Panc1 (cell line): Measurements from ENCODE around the gene SLC9A3. TPM values are rescaled to one million over a fixed set of nuclear protein-coding genes. Genes with fewer than 3 reads are reported as not detected.

Source experiments
- ATAC-seq: fragments of 200-7000 bp; cut with Tn5 transposase; 2 replicates; pipeline ENCODE4 v1.9.1; 2020; ENCODE audit warnings: mild to moderate bottlenecking, moderate library complexity
- BruUV-seq: library from RNA; stranded (reverse); fragments of 400-500 nt; replicated peaks from 2 replicates; lab custom pipeline; 2021; lab: Mats Ljungman, UMichigan
- CTCF ChIA-PET: fragments of 300-600 bp; sonication (Branson Sonifier 250); formaldehyde crosslinking; loops from one replicate; lab custom pipeline; 2022; ENCODE audit warnings: antibody characterized with exemption; lab: Charles Lee
- POLR2A ChIA-PET: fragments of 300-600 bp; sonication (Branson Sonifier 250); formaldehyde crosslinking; loops from one replicate; lab custom pipeline; 2022; ENCODE audit warnings: antibody characterized with exemption; lab: Charles Lee
- DNase-seq: peaks from one replicate; pipeline ENCODE4 v3.0.0-alpha.2; 2010; ENCODE audit warnings: low read depth, low spot score
- H3K27ac ChIP-seq: 2 replicates; pipeline ENCODE4 v1.5.1; 2011; ENCODE audit warnings: mild to moderate bottlenecking, low read length, inconsistent platforms
- H3K27me3 ChIP-seq: fragments of 200-500 bp; sonication (Bioruptor generic); 2 replicates; pipeline ENCODE4 v1.6.0; 2014; ENCODE audit warnings: low read length, inconsistent platforms; ENCODE audit not compliant: control insufficient read depth, insufficient read depth
- H3K36me3 ChIP-seq: fragments of 200-500 bp; sonication (Bioruptor generic); 2 replicates; pipeline ENCODE4 v1.5.1; 2014; ENCODE audit warnings: inconsistent platforms, mild to moderate bottlenecking, low read length, moderate library complexity; ENCODE audit not compliant: control insufficient read depth, insufficient read depth
- H3K4me1 ChIP-seq: 2 replicates; pipeline ENCODE4 v1.5.1; 2011; ENCODE audit warnings: inconsistent platforms, mild to moderate bottlenecking, low read length, moderate library complexity; ENCODE audit not compliant: control insufficient read depth, insufficient read depth
- H3K4me3 ChIP-seq, 2 experiments: 2 replicates each; pipeline ENCODE4 v1.5.1; 2011 to 2012; ENCODE audit warnings: low read depth in 2 of 2, low read length in 2 of 2, mild to moderate bottlenecking in 2 of 2, inconsistent platforms in 1 of 2, moderate library complexity in 1 of 2
- H3K9me3 ChIP-seq: fragments of 200-500 bp; sonication (Bioruptor generic); 2 replicates; pipeline ENCODE4 v1.5.1; 2014; ENCODE audit warnings: low read depth, mild to moderate bottlenecking, inconsistent platforms, low read length, moderate library complexity; ENCODE audit not compliant: control insufficient read depth, insufficient read depth
- POLR2AphosphoS5 ChIP-seq: IDR thresholded peaks from 2 replicates; pipeline ENCODE4 v1.6.1; 2012; ENCODE audit warnings: mild to moderate bottlenecking, low read depth, low read length, moderate library complexity
- SIN3A ChIP-seq: IDR thresholded peaks from 2 replicates; pipeline ENCODE4 v1.6.1; 2012; ENCODE audit warnings: low read depth, mild to moderate bottlenecking, low read length, moderate library complexity, borderline replicate concordance; ENCODE audit not compliant: insufficient read depth
- TCF7L2 ChIP-seq: IDR thresholded peaks from 2 replicates; pipeline ENCODE4 v1.6.1; 2011; ENCODE audit warnings: mild to moderate bottlenecking, low read depth, low read length, inconsistent platforms
- in situ Hi-C: cut with HindIII; loops from 2 replicates; pipeline ENCODE4 v1.10.0; 2016; ENCODE audit warnings: low sequenced_read_pairs, low pct_unique_long_range_greater_than_20kb
- intact Hi-C: fragments of 100-400 bp; cut with micrococcal nuclease; formaldehyde crosslinking; loops from one replicate; pipeline ENCODE4 v1.10.0; 2022; ENCODE audit not compliant: unreplicated experiment
- total RNA-seq: library from RNA; stranded (reverse); gene quantifications from one replicate; pipeline ENCODE4 v1.2.1, GENCODE V29; 2021; ENCODE audit not compliant: unreplicated experiment
- TF ChIP-seq, protein P1 (sequence below): fragments of 450-650 bp; IDR thresholded peaks from 2 replicates; pipeline ENCODE4 v1.5.1; 2017; ENCODE audit warnings: mild to moderate bottlenecking
- TF ChIP-seq, protein P2 (sequence below), 2 experiments: IDR thresholded peaks; 2 replicates each; pipeline ENCODE4 v1.6.1; 2011 to 2012; ENCODE audit warnings: low read depth in 2 of 2, control low read depth in 1 of 2, low read length in 1 of 2, mild to moderate bottlenecking in 1 of 2, moderate library complexity in 1 of 2; ENCODE audit not compliant: insufficient read depth in 1 of 2

Gene SLC9A3
- total RNA-seq, 1 experiment from 2014 or later = 2.0 TPM

DNA sequence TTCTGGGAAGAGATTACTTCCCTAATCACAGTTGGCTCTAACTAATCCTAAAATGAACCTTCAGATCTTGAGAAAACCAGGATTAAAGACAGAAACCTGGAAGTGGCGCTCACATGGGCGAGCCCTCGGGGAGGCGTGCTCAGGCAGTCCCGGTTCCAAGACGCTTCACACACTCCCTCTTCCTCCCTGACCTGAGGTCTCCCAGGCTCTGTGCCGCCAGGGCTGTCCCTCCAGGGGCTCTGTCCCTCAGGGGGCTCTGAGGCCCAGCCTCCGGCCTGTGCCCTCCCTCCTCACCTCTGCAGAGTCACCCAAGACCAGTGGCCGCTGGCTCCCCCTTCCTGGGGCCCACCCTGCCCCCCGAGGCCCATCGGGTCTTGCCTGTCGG is 10.2 kb downstream of the SLC9A3 start:
- in situ Hi-C loops = no loop called here
- Histone ChIP-seq H3K4me1 (no peaks in the 10 kb centered on the region), H3K27me3 (no peaks in the 10 kb centered on the region), H3K27ac (no peak overlapping the region), H3K36me3 (no peaks in the 10 kb centered on the region), H3K9me3 (no peaks in the 10 kb centered on the region), H3K4me3 (no peak overlapping the region)
- TF ChIP-seq, protein P1, sequence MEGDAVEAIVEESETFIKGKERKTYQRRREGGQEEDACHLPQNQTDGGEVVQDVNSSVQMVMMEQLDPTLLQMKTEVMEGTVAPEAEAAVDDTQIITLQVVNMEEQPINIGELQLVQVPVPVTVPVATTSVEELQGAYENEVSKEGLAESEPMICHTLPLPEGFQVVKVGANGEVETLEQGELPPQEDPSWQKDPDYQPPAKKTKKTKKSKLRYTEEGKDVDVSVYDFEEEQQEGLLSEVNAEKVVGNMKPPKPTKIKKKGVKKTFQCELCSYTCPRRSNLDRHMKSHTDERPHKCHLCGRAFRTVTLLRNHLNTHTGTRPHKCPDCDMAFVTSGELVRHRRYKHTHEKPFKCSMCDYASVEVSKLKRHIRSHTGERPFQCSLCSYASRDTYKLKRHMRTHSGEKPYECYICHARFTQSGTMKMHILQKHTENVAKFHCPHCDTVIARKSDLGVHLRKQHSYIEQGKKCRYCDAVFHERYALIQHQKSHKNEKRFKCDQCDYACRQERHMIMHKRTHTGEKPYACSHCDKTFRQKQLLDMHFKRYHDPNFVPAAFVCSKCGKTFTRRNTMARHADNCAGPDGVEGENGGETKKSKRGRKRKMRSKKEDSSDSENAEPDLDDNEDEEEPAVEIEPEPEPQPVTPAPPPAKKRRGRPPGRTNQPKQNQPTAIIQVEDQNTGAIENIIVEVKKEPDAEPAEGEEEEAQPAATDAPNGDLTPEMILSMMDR = no peak
- no peak for TF ChIP-seq TCF7L2
- no peak for TF ChIP-seq POLR2AphosphoS5
- TF ChIP-seq, protein P2, sequence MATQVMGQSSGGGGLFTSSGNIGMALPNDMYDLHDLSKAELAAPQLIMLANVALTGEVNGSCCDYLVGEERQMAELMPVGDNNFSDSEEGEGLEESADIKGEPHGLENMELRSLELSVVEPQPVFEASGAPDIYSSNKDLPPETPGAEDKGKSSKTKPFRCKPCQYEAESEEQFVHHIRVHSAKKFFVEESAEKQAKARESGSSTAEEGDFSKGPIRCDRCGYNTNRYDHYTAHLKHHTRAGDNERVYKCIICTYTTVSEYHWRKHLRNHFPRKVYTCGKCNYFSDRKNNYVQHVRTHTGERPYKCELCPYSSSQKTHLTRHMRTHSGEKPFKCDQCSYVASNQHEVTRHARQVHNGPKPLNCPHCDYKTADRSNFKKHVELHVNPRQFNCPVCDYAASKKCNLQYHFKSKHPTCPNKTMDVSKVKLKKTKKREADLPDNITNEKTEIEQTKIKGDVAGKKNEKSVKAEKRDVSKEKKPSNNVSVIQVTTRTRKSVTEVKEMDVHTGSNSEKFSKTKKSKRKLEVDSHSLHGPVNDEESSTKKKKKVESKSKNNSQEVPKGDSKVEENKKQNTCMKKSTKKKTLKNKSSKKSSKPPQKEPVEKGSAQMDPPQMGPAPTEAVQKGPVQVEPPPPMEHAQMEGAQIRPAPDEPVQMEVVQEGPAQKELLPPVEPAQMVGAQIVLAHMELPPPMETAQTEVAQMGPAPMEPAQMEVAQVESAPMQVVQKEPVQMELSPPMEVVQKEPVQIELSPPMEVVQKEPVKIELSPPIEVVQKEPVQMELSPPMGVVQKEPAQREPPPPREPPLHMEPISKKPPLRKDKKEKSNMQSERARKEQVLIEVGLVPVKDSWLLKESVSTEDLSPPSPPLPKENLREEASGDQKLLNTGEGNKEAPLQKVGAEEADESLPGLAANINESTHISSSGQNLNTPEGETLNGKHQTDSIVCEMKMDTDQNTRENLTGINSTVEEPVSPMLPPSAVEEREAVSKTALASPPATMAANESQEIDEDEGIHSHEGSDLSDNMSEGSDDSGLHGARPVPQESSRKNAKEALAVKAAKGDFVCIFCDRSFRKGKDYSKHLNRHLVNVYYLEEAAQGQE (IDR thresholded peaks at IDR 0.05; ENCODE audit: insufficient read depth in 1 of 2, low read depth in 2 of 2, low read length in 1 of 2) = no peak
- TF ChIP-seq SIN3A = no peak
- no TSS peak for BruUV-seq
- POLR2A ChIA-PET = no interaction called here
- intact Hi-C loops = no loop called here
- no peak for DNase-seq
- CTCF ChIA-PET = no interaction called here
- ATAC-seq = peak; percentile 41; the same call in 1 of the 2 replicates

DNA sequence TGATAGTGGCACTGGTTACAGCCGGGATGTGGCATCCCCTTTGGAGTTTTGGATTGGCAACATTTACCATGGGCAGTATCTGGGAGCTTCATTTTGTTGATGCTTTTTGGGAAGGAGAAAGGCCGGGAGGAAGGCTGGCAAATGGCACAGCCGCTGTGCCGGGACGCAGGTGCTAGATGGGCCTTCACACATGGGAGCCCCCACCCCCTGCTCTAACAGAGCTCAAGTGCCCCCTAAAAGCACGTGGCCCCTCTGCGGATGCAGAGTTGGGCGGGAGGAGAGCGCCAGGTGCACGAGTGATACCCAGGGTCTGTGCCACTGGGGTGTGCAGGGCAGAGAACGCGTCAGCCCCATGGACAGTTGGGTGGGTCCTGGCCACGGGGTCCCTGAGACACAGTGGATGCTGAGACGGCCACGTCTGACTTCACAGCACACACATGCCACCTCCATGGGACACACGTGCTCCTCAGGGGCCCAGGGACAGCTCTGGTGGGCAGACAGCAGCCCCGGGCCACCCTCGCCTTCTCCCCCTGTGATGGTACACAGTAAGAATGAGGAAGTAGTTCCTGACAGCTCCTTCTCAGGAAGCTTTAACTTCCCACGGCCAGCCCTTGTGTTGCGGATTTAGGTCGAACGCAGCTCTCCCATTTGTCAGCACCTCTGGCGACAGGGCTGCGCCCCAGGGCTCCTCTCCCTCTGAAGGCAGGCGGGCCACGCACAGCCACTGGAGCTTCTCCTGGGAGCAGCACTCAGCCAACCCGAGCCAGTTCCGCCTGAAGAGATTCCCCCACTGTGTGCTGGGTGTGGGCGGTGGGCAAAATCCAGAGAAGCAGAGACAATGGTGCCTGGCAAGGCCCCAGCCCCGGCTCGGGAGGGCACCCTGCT is 10.8 kb downstream of the SLC9A3 start:
- no peak; the same call in 1 of the 2 replicates for ATAC-seq
- TF ChIP-seq, protein P1 = no peak
- TF ChIP-seq TCF7L2 (no peak), SIN3A (no peak), POLR2AphosphoS5 (no peak)
- TF ChIP-seq, protein P2 (IDR thresholded peaks at IDR 0.05; ENCODE audit: insufficient read depth in 1 of 2, low read depth in 2 of 2, low read length in 1 of 2) = no peak
- Histone ChIP-seq H3K9me3 (no peaks in the 10 kb centered on the region), H3K27ac (no peak overlapping the region), H3K36me3 (no peaks in the 10 kb centered on the region), H3K4me3 (no peak overlapping the region), H3K27me3 (no peaks in the 10 kb centered on the region), H3K4me1 (no peaks in the 10 kb centered on the region)
- POLR2A ChIA-PET = no interaction called here
- intact Hi-C loops (no loop called here), in situ Hi-C loops (no loop called here)
- no peak for DNase-seq
- CTCF ChIA-PET = no interaction called here
- no TSS peak for BruUV-seq
